GM21825 (cell line): Measurements from ENCODE around the gene ALLC.

Experiments
- ATAC-seq: cut with Tn5 transposase; IDR thresholded peaks from one replicate; pipeline ENCODE4 v1.9.1; 2021; ENCODE audit warnings: mild to moderate bottlenecking, moderate library complexity; ENCODE audit not compliant: unreplicated experiment

ALLC gene

DNA sequence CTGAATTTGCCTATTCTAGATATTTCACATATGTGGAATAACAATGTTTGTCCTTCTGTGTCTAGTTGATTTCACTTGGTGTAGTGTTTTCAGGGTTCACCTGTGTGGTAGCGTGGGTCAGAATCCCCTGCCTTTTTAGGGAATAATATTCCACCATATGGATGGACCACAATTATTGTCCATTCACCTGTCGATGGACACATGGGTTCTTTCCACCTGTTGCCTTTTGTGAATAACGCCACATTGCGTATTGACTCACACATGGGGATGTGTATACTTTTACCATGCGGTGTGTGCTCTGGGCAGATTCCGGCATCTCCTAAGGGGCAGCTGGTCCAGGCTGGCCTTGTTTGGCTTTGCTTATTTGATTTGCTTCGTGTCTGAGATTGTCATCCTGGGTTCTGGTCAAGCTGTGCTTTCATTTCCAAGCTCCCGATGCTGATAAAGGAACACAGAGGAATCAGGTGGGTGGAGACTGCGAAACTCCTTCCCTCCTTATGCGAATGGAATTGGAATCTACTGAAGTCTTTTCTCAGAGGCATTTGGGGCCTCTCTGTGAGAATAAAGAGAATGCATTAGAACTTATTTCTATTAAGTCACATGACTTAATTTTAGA, 18.9 kb upstream of the ALLC start:
- ATAC-seq: no peak

DNA sequence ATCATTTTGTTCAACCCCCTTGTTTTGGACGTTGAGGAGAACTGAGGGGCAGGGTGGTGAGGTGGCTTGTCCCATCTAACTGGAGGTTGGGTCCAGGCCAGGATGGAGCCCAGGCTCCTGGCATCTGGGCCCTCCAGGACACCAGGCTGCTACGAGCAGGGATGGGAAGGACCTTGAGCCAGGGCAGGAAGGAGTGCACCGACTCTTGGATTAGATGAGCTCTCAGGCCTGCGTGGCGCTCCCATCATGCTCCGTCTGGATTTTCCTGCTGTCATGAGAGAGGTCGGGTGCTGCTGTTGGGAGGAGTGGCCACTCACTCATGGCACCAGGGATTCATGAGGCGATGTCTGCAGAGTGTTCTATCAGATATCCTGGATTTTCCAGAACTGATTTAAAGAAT, 18.3 kb upstream of the ALLC start:
- no peak for ATAC-seq

DNA sequence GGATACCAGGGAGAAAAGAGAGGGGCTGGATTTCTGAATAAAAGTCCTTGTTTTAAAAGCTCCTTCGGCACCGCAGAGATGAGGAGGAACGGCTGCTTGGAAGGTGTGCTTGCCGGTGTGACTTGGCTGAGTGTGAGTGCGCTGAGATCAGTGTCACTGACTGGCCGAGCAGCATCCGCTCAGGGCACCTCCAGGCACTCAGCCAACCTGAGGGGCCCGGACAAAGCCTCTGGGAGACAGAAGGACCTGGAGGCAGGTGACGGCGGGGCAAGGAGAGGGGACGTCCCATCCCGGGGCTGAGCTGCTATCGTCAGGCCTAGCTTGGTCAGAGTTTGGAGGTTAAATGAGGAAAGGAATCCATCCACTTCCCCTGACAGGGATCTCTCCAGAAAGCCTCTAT, 16.8 kb upstream of the ALLC start:
- ATAC-seq: no peak

DNA sequence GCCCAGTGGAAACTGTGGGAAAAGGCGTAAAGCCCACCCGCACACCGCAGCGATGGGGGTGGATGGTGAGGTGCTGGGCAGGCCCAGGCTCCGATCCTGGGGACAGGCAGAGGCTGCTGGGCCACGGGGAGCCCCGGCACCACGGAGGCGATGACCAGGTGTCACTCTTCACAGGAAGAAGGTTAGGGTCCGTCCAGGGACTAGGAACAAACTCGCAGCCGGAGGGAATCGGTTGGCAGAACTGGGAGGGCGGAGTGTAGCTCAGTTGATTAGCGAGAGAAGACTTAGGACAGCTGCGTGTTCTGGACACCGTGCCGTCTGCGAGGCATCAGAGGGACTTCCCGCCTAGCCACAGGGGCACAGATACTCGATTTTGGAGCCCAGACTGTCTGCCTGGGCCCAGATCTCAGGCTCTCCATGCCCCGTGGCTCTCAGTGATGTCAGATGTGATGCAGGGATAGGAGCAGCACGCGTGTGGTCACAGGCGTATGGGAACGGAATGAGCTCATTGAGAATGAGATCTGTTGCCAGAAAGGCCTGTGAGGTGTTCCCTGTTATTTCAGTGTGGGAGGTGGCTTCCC, 16.1 kb upstream of the ALLC start:
- no peak for ATAC-seq

DNA sequence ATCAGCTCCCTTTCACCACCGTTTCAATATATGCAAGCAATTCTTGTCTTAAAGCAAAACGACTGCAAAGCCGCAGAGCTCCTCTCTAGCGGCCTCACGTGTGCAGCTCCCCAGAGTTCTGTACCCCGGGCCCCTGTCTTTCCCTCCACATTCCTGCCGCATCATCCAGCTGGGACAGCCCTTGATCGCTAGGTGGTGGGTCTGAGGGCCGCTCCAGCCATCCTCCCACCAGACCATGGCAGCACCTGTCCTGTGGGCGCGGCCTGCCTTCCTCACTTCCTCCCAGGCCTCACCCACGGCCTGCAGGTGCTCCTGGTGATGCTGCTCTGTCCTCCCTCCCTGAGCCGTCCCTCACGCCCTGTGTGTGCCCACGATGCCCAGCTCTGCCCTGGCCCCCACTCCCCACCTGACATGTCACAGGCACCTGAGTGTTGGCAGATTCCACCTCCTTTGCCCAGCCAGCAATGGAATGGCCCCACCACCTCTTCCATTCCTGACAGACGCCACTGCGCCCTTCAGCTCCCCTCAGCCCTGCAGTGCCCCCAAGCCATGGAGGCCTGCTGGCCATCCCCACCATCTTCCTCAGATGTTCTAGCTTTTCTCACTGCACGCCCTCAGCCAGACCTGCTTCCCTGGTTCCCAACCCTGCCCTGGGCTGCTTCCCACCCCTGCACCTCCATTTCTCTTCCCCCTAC, 15.3 kb upstream of the ALLC start:
- ATAC-seq: no peak

DNA sequence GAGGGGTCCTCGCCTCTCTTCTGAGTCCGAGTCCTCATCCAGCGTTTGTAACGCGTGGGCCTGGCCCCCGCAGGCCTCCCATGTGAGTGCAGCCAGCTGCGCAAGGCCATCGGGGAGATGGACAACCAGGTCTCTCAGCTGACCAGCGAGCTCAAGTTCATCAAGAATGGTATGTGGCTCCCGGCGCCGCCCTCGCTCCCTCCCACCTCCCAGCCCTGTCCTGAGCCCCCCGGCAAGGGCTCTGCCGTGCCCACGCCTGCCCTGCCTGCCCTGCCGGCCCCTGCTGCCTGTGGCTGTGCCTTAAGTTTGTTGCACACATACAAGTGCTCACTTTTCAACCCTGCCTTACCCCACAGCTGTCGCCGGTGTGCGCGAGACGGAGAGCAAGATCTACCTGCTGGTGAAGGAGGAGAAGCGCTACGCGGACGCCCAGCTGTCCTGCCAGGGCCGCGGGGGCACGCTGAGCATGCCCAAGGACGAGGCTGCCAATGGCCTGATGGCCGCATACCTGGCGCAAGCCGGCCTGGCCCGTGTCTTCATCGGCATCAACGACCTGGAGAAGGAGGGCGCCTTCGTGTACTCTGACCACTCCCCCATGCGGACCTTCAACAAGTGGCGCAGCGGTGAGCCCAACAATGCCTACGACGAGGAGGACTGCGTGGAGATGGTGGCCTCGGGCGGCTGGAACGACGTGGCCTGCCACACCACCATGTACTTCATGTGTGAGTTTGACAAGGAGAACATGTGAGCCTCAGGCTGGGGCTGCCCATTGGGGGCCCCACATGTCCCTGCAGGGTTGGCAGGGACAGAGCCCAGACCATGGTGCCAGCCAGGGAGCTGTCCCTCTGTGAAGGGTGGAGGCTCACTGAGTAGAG, 14.4 kb upstream of the ALLC start:
- no peak for ATAC-seq

- ATAC-seq: peak; percentile 73
Measured at GRCh38 chr2:3644246-3644525, 13.8 kb upstream of the ALLC start.

- no peak for ATAC-seq
Measured at GRCh38 chr2:3644891-3645605, 13.0 kb upstream of the ALLC start.

GRCh38 chr2:3645745-3646389, 12.1 kb upstream of the ALLC start:
- ATAC-seq: no peak

DNA sequence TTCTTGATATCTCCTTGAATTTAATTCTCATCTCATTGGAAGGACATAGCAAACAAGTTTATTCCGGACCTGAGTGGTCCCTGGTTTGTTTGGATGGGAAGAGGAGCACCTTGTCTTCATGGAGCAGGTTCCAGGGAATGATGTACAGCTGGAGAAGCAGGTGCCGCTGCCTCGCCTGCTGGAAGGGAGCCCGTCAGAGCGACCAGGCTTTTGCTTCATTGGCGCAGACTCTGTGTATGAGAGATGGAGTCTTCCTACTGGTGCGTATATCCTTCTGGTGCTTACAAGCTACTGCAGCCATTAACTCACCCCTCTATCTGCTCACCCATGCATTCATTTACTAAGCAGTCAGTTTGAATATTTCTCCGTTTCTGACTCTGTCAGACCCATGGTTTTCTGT, 11.6 kb upstream of the ALLC start:
- ATAC-seq: no peak

DNA sequence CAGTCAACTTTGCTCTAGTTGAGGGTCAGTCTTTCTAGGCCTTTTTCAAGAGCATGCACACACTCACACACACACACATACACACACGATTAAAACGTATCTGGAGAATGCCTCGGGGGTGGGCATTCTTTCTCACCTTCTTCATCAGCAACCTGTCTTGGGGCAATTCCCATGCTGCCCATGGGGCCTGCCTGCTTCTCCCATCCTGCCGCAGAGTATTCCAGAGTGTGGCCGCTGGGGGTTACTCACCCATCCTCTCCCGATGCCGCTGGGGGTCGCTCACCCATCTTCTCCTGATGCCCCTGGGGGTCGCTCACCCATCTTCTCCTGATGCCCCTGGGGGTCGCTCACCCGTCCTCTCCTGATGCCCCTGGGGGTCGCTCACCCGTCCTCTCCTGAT, 10.8 kb upstream of the ALLC start:
- ATAC-seq: no peak

DNA sequence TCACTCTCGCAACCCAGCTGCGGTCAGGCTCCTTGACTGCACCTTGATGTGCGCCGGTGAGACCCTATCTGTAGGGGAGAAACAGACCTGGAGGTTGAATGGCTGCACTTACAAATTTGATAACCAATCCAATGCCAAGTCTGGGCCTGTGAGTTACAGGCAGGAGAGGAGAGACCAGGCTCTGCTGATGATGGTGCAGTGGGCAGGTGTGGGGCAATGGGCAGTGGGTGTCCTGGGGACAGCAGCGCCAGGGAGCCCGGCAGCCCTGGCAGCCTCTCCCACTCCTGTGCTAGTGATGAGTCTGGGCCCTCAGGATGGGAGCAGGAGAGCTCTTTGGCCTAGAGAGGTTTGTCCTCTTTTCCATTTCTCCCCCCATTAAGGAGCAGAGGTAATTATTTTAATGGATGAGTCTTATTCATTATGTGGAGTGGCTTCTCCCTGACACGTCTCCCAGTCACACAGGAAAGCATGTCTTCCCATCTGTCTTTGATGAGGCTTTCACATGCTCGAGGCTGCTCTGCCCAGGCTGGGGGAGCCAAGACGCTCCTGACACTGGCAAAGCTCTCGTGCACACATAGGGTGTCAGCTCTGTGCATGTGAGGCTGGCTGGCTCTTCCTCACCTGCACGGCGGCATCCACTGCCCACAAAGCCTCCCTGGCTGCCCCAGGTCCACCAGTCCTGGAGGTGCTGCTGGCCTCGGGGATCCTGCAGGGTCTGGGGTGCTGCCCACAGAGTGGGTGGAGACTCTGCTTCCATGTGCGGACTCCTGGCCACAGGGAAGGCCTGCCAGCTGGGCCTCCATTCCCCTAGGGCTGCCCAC, 10.0 kb upstream of the ALLC start:
- no peak for ATAC-seq

GRCh38 chr2:3648652-3649177, 9.3 kb upstream of the ALLC start:
- ATAC-seq: no peak

DNA sequence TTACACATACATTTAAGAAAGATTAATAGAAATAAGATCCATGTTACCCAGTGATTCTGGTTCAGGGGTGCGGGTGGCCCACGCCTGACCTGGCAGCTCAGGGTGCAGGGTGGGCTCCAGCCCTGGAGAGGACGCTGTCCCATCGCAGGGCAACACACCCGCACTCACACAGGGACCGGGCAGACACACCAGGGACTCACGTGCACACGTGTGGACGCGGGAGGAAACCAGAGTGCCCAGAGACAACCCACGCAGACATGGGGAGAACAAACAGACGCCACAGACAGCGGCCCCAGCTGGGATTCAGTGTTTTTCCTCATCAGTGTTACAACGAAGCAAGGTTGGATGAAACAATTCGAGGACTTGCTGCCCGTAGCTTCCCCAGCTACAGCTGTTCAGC, 8.4 kb upstream of the ALLC start:
- ATAC-seq: no peak

DNA sequence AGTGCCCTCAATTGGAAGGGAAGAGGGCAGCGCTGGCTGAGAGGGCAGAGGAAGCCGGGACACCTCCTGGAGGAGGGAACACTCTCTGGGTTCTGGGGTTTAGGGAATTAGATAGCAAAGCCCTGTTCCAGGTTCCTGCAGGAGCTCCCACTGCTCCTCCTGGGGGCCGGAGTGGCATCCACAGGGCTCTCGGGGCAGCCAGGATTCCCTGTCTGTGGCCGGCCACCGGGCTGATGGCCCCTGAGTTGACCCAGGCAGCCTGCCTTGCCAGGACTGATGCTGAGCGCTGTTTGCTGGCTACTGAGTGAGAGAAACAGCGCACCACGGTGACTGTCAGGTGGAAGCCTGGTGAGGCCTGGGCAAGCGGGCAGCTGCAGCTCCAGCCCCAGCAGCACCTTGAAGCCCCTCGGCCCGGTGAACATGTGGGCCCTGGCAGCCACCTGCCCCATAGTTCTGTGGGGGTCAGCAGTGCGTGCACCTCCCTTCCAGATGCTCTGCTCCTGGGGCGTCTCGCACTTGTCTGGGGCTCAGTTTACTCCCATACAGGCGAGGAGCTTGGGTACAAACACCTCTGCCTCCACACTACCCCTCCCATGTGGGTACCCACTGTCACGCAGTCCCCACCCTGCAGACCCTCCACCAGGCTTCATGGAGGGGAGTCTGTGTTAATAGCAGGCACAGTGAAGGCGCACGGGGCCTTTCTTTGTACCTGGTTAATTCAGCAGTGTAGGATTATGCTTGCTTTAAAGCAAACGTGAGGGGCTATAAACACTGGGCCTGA, 7.7 kb upstream of the ALLC start:
- no peak for ATAC-seq

- peak; percentile 68 for ATAC-seq
Measured at GRCh38 chr2:3651691-3652648, 6.0 kb upstream of the ALLC start.

GRCh38 chr2:3652896-3653625, 4.9 kb upstream of the ALLC start:
- ATAC-seq: no peak
